Jurkat, Clone E6-1 (cell line): Measurements from ENCODE around the gene SLC35E3.
"Not testable (repeated sequence)": the region's sequence is repeated elsewhere in the genome, so short reads cannot be mapped to it uniquely, and the experiment has no call there.

Experiments used
- DNase-seq: peaks from one replicate; pipeline ENCODE4 v3.0.0-alpha.2; 2011; ENCODE audit warnings: low read depth, low spot score
- H3K4me3 ChIP-seq: 2 replicates; pipeline ENCODE4 v1.5.1; 2011; ENCODE audit warnings: mild to moderate bottlenecking, low read length, control low read depth, moderate library complexity

The SLC35E3 gene

DNA sequence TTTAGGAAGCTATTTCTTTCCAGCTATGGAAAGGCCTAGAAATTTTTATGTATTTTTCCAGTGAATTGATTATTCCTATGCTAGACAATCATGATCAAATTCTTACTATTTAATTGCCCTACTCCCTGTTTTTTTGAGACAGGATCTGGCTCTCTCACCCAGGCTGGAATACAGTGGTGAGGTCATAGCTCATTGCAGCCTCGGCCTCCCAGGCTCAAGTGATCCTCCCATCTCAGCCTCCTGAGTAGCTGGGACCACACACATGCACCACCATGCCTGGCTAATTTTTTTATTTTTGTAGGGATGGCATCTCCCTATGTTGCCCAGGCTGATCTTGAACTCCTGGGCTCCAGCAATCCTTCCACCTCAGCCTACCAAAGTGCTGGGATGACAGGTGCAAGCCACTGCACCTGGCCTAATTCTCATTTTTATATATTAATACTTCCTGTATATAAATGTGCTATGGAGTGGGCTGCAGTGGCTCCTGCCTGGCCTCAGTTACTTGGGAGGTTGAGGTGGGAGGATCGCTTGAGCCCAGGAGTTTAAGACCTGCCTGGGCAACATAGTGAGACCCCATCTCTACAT is 46.0 kb downstream of the SLC35E3 start:
- no peak overlapping the region for H3K4me3 ChIP-seq
- DNase-seq, result no peak

DNA sequence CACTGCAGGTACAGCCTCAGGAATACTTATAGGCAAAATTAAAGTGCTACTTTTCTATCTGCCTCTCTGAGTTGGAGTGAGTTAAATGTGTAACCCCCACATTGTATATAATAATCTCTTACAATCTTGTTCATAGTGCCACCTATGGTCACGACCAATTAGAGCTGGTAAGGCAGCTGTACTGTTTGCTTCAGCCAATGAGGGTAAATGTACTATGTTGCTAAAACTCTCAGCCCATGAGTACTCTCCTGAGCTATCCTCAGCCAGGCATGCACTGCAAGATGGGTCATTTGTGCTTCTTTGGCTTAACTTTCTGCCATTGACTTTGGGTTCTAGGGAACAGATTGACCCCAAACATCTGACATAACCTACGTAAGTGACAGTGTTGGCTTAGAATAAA is 47.0 kb downstream of the SLC35E3 start:
- no peak overlapping the region for H3K4me3 ChIP-seq
- DNase-seq, result peak; percentile 83

DNA sequence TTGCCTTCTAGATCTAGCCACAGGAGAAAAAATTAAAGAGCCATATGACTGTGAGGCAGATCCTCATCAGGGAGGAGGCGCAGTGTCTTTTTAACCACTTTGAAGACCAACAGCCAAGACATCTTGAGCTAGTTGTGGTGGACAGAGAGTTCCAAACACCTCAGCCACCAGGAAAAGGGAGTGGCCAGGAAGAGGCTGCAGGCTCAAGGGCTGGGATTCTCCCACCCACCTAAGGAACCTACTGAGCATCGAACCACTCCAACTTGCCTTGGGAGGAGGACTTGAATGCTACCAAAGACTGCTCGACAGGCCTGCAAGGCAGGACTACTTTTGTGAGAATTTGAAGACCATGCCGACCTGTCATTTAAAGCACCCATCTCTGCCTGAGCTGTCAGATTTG is 47.5 kb downstream of the SLC35E3 start:
- DNase-seq, result no peak
- H3K4me3 ChIP-seq, result no peak overlapping the region

DNA sequence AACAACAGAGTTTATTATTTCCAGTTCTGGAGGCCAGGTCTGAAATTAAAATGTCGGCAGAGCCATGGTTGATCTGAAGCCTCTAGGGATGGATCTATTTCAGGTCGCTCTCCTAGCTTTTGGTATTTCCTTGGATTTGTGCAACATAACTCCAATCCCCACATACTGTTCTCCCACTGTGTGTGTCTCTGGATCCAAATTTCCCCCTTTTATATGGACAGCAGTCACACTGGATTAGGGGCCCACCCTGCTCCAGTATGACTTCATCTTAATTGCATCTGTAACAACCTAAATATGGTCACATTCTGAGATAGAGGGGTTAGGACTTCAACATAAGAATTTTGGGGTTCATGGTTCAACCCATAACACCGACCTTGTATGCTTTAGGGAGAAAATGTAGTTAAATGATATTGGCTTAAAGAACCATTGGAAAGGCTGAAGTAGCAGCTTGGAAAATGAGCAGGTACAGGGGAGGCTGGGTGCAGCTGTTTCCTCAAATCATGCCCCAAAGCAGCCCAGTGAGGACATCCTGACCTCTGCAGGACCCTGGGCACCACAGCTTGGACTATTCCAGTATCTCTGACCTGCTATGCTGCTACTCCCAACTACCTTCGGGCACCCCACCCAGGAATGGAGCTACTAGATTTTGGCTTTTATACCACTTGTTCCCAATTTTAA is 48.1 kb downstream of the SLC35E3 start:
- no peak for DNase-seq
- H3K4me3 ChIP-seq, result no peak overlapping the region

DNA sequence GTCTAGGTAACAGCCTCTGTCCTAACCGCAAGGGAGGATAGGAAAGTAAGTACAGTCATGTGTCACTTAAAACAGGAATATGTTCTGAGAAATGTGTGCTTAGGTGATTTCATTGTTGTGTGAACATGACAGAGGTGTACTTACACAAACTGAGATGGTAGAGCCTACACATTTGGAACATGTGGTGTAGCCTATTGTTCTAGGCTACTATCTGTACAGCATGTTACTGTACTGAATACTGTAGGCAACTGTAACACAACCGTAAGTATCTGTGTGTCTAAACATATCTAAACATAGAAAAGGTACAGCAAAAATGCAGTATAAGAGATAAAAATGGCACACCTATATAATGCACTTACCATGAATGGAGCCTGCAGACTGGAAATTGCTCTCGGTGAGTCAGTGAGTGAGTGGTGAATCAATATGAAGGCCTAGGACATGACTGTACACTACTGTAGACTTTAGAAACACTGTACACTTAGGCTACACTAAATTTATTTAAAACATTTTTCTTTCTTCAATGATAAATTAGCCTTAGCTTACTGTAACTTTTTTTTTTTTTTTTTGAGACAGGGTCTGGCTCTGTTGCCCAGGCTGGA is 48.8 kb downstream of the SLC35E3 start:
- no peak for DNase-seq
- H3K4me3 ChIP-seq, result no peak overlapping the region

DNA sequence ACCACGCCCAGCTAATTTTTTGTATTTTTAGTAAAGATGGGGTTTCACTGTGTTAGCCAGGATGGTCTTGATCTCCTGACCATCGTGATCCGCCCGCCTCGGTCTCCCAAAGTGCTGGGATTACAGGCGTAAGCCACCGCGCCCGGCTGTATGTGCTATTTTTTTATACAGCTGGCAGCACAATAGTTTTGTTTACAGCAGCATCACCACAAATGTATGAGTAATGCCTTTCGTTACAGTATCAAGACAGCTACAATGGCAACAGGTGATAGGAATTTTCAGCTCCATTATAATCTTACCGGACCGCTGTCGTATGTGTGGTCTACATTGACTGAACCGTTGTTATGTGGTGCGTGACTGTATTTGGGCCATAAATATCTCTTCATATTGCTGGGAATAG is 50.4 kb downstream of the SLC35E3 start:
- no peak overlapping the region for H3K4me3 ChIP-seq
- no peak for DNase-seq

DNA sequence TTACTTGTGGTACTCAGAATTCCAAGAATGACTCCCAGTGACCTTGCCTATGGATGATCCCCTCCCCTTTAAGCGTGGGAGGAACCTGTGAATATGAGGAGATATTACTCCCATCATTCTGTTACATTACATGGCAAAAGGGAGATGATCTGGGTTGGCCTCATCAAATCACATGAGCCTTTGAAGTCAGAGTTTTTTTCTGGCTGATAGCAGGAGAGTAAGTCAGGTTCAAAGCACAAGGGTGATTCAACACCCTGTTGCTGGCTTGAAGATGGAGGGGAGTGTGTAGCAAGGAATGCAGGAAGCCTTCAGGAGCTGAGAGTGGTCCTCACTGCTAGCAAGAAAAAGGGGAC is 52.9 kb downstream of the SLC35E3 start:
- no peak overlapping the region for H3K4me3 ChIP-seq
- no peak for DNase-seq

DNA sequence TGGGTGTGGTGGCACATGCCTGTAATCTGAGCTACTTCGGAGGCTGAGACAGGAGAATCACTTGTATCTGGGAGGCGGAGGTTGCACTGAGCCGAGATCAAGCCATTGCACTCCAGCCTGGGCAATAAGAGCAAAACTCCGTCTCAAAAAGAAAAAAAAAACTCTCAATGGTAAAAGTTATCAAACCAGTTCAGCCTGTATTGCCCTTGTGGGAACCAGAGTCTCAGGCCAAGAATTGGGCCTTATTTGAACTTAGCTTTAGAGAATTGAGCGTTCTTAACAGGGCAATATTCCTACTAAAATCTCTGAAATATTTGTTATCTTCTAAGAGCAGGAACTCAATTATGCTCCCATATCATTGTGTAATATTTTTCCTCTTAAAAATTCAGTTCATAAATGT is 54.3 kb downstream of the SLC35E3 start:
- H3K4me3 ChIP-seq, result no peak overlapping the region
- DNase-seq, result no peak

DNA sequence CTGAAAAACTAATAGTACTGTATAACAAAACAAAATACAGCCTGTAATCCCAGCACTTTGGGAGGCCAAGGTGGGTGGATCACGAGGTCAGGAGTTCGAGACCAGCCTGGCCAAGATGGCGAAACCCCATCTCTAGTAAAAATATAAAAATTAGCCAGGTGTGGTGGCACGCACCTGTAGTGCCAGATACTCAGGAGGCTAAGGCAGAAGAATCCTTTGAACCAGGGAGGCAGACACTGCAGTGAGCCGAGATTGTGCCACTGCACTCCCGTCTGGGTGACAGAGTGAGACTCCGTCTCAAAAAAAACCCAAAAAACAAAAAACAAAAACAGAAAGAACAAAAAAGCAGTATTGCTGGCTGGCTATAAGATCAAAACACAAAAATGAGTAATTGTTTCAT is 55.1 kb downstream of the SLC35E3 start:
- not testable (repeated sequence) for DNase-seq, H3K4me3 ChIP-seq

DNA sequence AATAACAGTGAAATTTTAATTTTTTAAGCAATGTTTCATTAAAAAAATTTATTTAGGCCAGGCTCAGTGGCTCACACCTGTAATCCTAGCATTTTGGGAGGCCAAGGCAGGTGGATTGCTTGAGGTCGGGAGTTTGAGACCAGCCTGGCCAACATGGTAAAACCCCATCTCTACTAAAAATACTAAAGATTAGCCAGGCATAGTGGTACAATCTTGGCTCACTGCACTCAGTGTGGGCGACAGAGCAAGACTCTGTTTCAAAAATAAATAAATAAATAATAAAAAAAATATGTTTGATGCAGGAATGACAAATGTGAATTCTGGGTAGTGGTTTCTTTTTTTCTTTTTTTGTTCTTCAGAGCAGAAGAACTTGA is 56.4 kb downstream of the SLC35E3 start:
- DNase-seq, H3K4me3 ChIP-seq: not testable (repeated sequence)

DNA sequence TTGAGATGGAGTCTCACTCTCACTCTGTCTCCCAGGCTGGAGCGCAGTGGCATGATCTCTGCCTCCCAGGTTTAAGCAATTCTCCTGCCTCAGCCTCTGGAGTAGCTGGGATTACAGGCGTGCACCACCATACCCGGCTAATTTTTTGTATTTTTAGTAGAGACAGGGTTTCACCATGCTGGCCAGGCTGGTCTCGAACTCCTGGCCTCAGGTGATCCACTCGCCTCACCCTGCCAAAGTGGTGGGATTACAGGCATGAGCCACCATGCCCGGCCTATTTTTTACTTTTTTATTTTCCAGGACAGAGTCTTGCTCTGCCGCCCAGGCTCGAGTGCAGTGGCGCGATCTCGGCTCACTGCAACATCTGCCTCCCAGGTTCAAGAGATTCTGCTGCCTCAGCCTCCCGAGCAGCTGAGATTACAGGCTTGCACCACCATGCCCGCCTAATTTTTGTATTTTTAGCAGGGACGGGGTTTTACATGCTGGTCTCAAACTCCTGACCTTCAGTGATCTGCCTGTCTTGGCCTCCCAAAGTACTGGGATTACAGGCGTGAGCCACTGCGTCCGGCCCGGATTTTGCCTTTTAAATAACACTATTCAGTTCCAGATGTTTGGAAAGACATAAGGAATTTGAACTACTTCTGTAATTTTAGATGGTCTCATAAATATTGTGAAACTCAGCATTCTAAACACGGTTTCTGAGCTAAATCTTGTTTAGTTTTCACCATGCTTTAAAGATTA is 57.1 kb downstream of the SLC35E3 start:
- not testable (repeated sequence) for H3K4me3 ChIP-seq, DNase-seq

DNA sequence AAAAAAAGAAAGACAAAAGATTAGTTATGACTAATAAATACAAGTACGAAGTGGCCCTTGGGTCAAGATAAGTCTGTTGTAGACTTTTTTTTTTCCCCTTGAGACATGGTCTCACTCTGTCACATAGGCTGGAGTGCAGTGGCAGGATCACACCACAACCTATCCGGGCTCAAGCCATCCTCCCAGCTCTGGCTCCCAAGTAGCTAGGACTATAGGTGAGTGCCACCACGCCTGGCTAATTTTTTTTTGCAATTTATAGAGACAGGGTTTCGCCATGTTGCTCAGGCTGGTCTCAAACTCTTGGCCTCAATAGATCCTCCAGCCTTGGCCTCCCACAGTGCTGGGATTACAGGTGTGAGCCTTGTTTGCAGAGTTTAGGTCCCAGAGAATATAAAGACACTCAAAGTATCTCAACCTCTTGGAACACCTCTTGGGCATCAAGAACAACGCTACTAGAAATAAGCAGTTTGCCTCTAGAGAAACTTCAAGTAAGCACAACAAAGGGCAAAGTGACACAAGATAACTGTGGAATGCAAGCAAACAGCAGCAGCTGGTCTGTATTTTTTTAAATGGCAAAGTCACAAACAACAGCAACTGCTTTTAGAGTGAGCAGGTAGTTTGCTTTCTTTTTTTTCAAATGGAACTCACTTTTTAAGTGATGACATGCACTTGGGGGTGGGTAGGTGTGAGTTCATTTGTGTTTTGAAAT is 58.1 kb downstream of the SLC35E3 start:
- no peak overlapping the region for H3K4me3 ChIP-seq
- no peak for DNase-seq

DNA sequence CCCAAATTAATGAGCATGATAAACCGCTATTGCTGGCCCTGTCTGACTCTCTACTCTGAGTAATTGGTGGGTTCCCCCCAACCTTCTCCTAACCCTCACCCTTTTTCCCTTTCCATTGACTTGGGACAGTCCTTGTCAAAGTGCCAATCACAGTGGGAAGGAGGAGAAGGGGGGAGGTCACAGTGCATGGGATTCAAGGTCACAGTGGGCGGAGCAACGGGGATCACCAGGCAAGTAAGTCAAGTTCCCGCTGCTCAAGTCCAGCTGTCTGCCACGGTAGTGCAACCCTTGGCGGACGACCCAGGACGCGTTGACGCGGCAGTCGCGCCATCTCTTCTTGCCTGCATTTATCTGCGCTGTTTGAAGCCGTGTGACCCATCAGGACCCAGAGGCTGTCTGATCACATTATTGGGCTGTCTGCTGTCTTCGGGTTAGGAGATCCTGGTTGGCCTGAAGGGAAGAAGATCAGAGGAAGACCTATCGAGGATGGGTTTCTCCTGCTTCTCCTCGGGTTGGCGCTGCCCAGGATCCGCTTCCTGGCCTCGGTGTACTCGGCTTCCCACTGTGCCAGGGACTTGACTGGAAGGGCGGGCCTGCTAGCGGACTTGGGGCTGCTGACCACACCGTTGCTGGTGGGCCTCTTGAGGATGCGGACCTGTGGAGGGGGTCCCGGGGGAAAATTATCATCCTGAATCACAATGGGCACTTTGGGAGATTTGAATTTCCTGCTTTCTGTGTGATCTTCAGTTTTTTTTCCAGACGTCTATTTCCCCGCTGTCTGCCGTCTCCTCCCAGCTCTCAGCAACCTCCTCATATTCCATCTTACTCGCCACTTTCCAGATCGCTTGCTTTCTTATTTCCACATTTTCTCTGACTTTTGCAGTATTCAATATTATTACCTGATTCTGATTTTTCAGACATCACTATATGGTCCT is 58.9 kb downstream of the SLC35E3 start:
- no peak overlapping the region for H3K4me3 ChIP-seq
- DNase-seq, result no peak

DNA sequence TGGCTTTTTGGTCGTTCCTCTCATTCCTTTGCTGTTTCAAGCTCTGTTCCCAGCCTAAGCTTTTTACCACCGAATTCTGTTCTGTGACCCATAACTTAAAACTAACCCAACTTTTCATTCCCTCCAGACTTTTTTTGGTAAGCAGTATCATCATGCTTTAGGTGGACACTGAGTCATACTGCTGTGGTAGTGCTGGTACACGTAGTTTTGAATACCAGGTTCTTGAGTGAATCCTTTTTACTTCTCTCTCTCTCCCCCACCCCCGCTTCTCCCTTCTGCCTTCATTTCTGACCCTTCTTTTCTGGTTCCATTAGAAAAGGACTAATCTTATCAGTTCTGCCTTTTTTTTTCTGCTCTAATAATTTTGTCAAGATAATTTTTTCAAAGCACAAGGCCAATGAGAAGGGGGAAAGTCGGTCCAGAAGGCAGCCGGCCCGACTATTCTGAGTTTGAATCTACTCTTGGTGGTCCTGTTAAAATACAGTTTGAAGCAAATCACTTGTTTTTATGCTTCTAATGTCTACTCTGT is 59.7 kb downstream of the SLC35E3 start:
- DNase-seq, result no peak
- no peak overlapping the region for H3K4me3 ChIP-seq

DNA sequence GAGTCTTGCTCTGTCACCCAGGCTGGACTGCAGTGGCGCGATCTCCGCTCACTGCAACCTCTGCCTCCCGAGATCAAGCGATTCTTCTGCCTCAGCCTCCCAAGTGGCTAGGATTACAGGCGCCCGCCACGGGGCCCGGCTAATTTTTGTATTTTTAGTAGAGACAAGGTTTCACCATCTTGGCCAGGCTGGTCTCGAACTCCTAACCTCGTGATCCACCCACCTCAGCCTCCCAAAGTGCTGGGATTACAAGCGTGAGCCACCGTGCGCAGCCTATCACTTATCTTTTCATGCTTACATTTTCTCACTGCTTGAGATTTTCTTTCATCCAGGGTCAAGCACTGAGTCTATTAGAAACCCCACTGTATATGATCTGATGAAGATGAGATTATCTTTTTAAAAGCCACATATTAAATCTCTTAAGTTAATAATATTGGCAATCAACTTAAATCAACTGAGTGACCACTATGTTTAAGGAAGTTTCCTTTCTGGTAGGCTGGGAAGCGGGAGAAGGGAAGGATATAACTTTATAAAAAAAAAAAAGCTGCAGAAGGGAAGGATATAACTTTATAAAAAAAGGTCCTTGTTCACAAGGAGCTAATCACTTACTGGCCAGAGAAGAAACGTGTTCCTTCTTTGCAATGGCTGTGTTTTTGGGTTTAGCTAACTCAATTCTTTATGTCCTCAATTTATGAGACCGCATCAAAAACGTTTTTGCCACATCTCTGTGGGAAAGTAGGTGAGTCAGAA is 60.7 kb downstream of the SLC35E3 start:
- H3K4me3 ChIP-seq, result peak overlapping the region; percentile 90
- no peak for DNase-seq

DNA sequence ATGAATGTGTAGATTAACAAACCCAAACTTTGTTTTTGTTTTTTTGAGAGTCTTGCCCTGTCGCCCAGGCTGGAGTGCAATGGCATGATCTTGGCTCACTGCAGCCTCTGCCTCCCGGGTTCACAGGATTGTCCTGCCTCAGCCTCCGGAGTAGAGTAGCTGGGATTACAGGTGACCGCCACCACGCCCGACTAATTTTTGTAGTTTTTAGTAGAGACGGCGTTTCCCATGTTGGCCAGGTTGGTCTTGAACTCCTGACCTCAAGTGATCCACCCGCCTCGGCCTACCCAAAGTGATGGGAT is 61.2 kb downstream of the SLC35E3 start:
- not testable (repeated sequence) for DNase-seq
- H3K4me3 ChIP-seq, result peak overlapping the region; percentile 90

DNA sequence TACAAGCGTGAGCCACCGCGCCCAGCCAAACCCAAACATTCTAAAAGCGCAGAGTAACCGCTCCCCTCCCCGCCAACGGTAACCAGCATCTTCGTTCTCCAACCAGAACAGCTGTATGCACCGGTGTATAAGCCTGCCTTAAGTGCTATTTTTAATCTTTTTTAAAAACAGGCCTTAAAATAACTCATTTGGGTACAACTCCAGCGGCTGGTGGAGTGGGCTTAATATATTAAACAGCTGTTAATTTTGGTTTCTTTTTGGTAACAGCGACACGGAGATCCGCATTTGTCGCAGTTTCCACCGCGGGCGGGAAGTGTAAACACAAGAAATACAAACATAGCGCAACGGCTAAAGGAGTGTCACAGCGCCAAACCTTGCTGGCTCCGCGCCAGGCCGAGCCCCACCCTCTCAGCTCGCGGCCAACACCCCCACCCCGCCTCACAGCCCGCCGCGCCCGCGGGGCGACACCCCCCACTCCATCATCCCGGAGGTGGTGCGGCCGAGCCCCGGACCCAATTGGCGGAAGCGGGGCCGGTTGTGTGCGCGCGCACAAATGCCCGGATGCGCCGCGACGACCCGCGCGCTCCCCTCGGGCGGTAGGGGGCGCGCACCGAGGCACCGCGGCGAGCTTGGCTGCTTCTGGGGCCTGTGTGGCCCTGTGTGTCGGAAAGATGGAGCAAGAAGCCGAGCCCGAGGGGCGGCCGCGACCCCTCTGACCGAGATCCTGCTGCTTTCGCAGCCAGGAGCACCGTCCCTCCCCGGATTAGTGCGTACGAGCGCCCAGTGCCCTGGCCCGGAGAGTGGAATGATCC is 61.8 kb downstream of the SLC35E3 start, which contains the start of gene MDM2:
MDM2 (plus strand) TSS at position 602 of the 812 bp plus-strand sequence. CDS start 301 bp downstream, outside the sequence.
- H3K4me3 ChIP-seq, result peak within 1 kb of the TSS; percentile 90
- DNase-seq, result peak; percentile 94
